ENCODE measurements around the gene COMT. TPM values are rescaled to one million over a fixed set of nuclear protein-coding genes. Genes with fewer than 3 reads are reported as not detected.
A peak's percentile ranks its signal among the peaks of the same experiment; 100 is the strongest.

The COMT gene
- total RNA-seq, 4 donors from 2014 or later, result 88.9 to 175 (median 108) TPM

DNA sequence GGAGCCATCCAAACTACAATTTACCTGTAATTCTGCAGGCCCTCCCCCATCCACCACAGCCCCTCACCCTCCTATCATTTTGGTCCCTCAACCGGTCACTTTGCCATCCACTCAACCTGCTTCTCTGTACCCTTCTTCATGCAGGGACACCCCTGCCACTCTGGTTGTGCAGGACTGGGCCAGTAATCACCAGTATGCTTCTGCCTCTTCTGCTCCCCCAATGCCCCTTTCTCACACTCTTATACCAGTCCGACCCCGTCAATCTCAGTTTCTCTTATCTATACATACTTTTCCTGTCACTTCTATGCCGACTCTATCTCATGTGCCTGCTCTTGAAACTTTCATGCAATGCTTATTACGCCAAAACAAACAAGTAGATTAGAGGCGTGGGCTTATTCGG lies 5.1 kb upstream of the COMT start:
- Histone ChIP-seq H3K4me3 (no peak overlapping the region), H3K27ac (no peak overlapping the region), H3K27me3 (no peaks in the 10 kb centered on the region), H3K9me3 (no peaks in the 10 kb centered on the region), H3K36me3 (no peaks in the 10 kb centered on the region), H3K4me1 (peaks cover 0 to 4% of the 10 kb centered on the region in 2 donors)
- no peak for DNase-seq
- intact Hi-C loops (cut with DNase I; ENCODE audit: low total_unique reads), result no loop called here
- TF ChIP-seq, protein P1, sequence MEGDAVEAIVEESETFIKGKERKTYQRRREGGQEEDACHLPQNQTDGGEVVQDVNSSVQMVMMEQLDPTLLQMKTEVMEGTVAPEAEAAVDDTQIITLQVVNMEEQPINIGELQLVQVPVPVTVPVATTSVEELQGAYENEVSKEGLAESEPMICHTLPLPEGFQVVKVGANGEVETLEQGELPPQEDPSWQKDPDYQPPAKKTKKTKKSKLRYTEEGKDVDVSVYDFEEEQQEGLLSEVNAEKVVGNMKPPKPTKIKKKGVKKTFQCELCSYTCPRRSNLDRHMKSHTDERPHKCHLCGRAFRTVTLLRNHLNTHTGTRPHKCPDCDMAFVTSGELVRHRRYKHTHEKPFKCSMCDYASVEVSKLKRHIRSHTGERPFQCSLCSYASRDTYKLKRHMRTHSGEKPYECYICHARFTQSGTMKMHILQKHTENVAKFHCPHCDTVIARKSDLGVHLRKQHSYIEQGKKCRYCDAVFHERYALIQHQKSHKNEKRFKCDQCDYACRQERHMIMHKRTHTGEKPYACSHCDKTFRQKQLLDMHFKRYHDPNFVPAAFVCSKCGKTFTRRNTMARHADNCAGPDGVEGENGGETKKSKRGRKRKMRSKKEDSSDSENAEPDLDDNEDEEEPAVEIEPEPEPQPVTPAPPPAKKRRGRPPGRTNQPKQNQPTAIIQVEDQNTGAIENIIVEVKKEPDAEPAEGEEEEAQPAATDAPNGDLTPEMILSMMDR (IDR thresholded peaks at IDR 0.05), result no peak
- no peak for TF ChIP-seq POLR2A (IDR thresholded peaks at IDR 0.05)

DNA sequence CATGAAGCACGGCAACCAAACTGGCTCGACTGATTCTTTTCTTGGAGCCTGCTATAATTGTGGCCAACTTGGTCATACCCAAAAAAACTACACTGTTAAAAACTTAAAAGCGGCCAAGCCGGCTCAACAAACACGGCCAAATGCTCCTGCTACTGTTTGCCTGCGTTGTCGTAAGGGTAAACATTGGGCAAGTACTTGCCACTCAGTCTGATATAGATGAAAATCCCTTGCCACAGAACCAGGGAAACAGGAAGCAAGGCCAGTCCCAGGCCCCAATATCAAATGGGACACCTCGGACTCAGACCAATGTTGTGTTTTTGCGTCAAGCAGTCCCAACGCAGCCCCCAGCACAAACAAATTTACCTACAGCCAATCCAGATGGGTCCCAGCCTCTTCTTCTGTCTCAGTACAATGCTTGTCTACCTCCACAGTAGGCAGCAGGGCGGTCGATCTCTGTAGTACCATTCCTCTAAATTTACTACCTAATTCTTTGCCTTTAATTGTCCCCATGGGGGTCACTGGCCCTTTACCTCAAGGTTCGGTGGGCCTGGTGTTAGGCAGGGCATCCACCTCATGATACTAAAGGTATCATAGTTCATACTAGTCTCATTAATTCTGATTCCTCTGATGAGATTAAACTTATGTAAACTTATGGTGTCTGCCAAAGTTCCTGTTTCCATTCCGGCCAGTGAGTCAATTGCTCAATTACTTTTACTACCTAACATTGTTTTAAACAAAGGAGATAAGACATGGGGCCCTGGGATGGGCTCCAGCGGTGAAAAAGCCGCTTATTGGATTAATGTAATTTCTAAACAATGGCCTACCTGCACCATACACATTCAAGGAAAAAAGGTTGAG lies 3.7 kb upstream of the COMT start:
- Histone ChIP-seq H3K27ac (no peak overlapping the region), H3K36me3 (no peaks in the 10 kb centered on the region), H3K4me3 (no peak overlapping the region), H3K9me3 (no peaks in the 10 kb centered on the region), H3K27me3 (no peaks in the 10 kb centered on the region), H3K4me1 (peaks cover 0 to 4% of the 10 kb centered on the region in 2 donors)
- no peak for DNase-seq
- intact Hi-C loops (cut with DNase I; ENCODE audit: low total_unique reads), result no loop called here
- TF ChIP-seq, protein P1 (IDR thresholded peaks at IDR 0.05), result no peak
- no peak for TF ChIP-seq POLR2A (IDR thresholded peaks at IDR 0.05)

DNA sequence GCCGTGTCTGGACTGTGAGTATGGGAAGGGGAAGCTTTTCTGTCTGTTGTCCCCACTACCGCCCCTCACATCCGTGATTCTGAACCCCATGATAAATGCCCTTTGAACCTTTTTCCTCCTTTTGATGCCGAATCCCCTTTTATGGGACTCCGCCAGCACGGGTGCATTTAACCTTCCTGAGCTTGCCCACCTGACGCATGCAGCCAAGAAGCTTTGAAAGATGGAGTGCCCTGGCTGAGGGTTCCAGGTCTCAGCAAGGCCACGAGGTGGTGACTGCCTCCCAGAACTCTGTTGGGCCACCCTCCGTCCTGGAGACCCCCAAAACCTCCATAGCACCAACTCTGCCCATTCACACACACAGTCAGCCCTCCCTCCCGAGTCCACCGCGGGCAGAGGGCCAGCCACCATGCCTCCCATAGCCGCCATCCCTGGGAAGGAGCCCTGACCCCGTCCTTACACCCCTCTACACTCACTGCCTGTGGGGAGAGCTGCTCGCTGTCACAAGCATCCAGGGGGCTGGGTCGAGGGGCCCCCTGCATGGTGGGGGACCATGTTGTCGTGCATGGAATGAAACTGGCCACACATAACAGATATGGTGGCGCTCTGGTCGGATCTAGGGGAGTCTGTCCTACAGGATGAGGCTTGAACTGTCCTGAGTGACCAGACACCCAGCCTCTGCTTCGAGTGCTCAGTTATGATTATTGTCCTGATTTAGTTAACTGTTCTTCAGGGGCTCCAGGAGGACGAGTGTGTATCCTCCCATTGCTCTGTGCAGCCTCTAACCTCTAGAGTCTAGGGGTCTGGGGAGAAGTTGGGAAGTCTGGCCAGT lies 822 bp upstream of the COMT start:
- Histone ChIP-seq H3K4me1 (peaks cover 0 to 11% of the 10 kb centered on the region in 2 donors), H3K9me3 (no peaks in the 10 kb centered on the region), H3K4me3 (peak overlapping the region; percentile 68 to 73), H3K27ac (peak overlapping the region; percentile 96 to 97), H3K27me3 (no peaks in the 10 kb centered on the region), H3K36me3 (no peaks in the 10 kb centered on the region)
- TF ChIP-seq POLR2A (IDR thresholded peaks at IDR 0.05), result no peak
- TF ChIP-seq, protein P1 (IDR thresholded peaks at IDR 0.05), result no peak
- no peak for DNase-seq
- intact Hi-C loops (cut with DNase I; ENCODE audit: low total_unique reads), result no loop called here

DNA sequence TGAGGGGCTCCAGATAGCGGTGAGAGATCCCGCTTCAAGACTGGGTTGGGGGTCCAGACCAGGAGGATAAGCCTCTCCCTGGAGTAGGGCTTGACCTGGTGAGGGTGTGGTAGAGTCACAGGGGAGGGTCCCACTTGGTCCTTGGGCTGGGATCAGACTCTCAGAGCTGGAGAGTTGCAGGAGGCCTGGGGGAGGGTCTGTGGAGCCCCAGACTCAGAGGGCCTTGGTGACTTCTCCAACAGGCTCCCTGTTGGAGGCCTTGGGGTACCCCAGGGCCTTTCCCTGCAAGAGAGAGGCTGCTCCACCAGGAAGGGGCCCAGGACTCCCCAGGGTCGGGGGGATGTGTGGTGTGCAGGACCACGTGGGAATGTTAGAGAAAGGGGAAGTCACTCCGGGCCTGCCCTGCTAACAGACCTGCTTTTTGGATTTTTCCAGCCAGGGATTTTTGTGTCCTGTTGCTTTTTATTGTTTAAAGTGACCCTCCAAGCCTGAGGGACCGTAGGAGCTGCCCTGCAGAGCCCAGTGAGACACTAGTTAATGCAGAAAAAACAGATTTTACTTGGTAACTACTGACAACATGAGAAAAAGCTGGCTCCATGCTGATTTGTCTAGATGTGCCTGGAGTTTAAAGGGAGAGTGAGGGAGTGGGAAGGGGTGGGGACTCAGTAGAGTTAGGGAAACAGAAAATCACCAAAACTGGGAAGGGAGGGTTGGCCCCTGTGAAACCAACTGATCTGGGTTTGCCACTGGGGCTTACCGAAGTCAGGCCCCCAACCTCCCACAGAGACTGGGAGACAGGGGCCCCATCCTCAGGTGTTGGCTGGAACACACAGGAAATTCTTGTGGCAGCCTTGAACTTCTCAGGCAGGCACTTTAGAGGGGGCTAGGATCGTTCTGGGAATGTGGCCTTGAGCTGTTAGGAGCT lies 847 bp downstream of the COMT start:
- Histone ChIP-seq H3K4me3 (peak overlapping the region; percentile 68 to 73), H3K27ac (peak overlapping the region; percentile 96 to 97), H3K9me3 (no peaks in the 10 kb centered on the region), H3K4me1 (peaks cover 0 to 11% of the 10 kb centered on the region in 2 donors), H3K27me3 (no peaks in the 10 kb centered on the region), H3K36me3 (no peaks in the 10 kb centered on the region)
- intact Hi-C loops (cut with DNase I; ENCODE audit: low total_unique reads), result no loop called here
- DNase-seq, result peak in 1 of 2 donors; percentile 35
- TF ChIP-seq, protein P1 (IDR thresholded peaks at IDR 0.05), result no peak
- TF ChIP-seq POLR2A (IDR thresholded peaks at IDR 0.05), result no peak
